Kidney (tissue), 14 donors: ENCODE measurements around the gene CDH13. TPM values are rescaled to one million over a fixed set of nuclear protein-coding genes. Genes with fewer than 3 reads are reported as not detected.

Experiments used
- DNase-seq, 5 donors: peaks; one replicate each; pipeline ENCODE4 v3.0.0-alpha.2; 2013 to 2020
- FAIRE-seq: peaks from 2 replicates; lab custom pipeline; 2012; peaks lifted over from hg19 to GRCh38; lab: Jason Lieb, UNC
- H3K27ac ChIP-seq, 2 donors: one replicate each; pipeline ENCODE4 v1.7.0; 2013; ENCODE audit warnings: low read depth in 2 of 2, low read length in 2 of 2, inconsistent platforms in 1 of 2
- H3K27me3 ChIP-seq: one replicate; pipeline ENCODE4 v1.7.1; 2013; ENCODE audit warnings: low read length, inconsistent platforms; ENCODE audit not compliant: control insufficient read depth, insufficient read depth
- H3K36me3 ChIP-seq, 3 donors: one replicate each; pipeline versions ENCODE4 v1.7.0 to v1.7.1; 2013; ENCODE audit warnings: low read length in 3 of 3, control low read depth in 1 of 3, inconsistent platforms in 1 of 3; ENCODE audit not compliant: insufficient read depth in 3 of 3, control insufficient read depth in 2 of 3
- H3K4me1 ChIP-seq, 3 donors: one replicate each; pipeline versions ENCODE4 v1.7.0 to v1.7.1; 2013; ENCODE audit warnings: low read length in 3 of 3, inconsistent platforms in 1 of 3, low read depth in 1 of 3; ENCODE audit not compliant: control insufficient read depth in 2 of 3, insufficient read depth in 2 of 3
- H3K4me3 ChIP-seq, 3 donors: one replicate each; pipeline versions ENCODE4 v1.7.0 to v1.8.1; 2013; ENCODE audit warnings: low read length in 3 of 3, control low read depth in 1 of 3, inconsistent platforms in 1 of 3
- H3K9ac ChIP-seq, 3 donors: one replicate each; pipeline versions ENCODE4 v1.7.0 to v1.7.1; 2013; ENCODE audit warnings: low read length in 3 of 3, control low read depth in 1 of 3, inconsistent platforms in 1 of 3
- H3K9me3 ChIP-seq, 3 donors: one replicate each; pipeline versions ENCODE4 v1.7.0 to v1.7.1; 2013; ENCODE audit warnings: low read length in 3 of 3, control low read depth in 1 of 3, inconsistent platforms in 1 of 3; ENCODE audit not compliant: control insufficient read depth in 2 of 3, insufficient read depth in 1 of 3
- CTCF ChIP-seq: IDR thresholded peaks from 3 replicates; pipeline ENCODE4 v1.5.1; 2012; ENCODE audit warnings: mild to moderate bottlenecking, moderate library complexity, borderline replicate concordance; ENCODE audit not compliant: insufficient read depth; ENCODE audit errors: extremely low read depth
- intact Hi-C: fragments of 100-400 bp; cut with DNase I; formaldehyde crosslinking; loops from one replicate; pipeline ENCODE4 v1.11.1; 2022
- polyA plus RNA-seq: library from polyadenylated mRNA; stranded (reverse); fragments of 350-450 nt; fragmentation: Illumina TruSeq; extraction: RNeasy Lipid Tissue Mini Kit (QIAGEN cat#74804); gene quantifications from one replicate; pipeline ENCODE4 v1.2.3, GENCODE V29; 2014; ENCODE audit warnings: low read depth, low replicate concordance; ENCODE audit not compliant: insufficient read depth
- total RNA-seq: library from RNA; stranded (reverse); fragmentation: NEBNext Ultra II Directional; extraction: Animal tissue kit (Norgen Biotek cat#: 25700); gene quantifications from one replicate; pipeline ENCODE4 v1.2.1, GENCODE V29; 2021
- donor health status: control.
- donor health status: control.
- donor health status: control.
- donor health status: control.
- donor health status: control.
- donor health status: DM: yes; HTN: yes; CAD: no.
- donor health status: Normal renal cell carcinoma (clear cell type).

Gene CDH13
- total and polyA plus RNA-seq, 2 donors from 2014 or later: 4.8 to 13.8 TPM

DNA sequence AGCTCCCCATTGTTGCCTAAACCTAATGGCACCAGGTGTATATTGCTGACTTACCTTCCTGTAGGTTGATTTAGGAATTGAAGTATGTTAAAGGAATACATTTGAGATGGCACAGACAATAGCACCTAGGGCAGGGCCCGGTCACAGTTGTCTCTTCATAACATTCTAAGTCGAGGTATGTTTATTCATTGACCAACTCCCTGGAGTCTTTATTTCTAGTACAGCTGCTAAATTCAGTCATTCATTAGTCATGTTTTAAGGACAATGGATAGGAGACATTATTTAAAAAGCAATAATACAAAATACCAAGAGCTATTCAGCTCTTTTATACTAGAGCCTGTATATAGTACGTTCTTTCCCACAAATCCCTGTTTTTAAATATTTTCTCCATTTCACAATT is 811.6 kb downstream of the CDH13 start:
- no peaks in the 10 kb centered on the region for H3K9me3 ChIP-seq
- H3K36me3 ChIP-seq: no peaks in the 10 kb centered on the region
- H3K27ac ChIP-seq: no peak overlapping the region
- FAIRE-seq (no peak), DNase-seq (no peak)
- no peak for TF ChIP-seq CTCF
- no peak overlapping the region for H3K4me3 ChIP-seq
- H3K9ac ChIP-seq: no peak overlapping the region
- no peaks in the 10 kb centered on the region for H3K4me1 ChIP-seq
- intact Hi-C loops: no loop called here
- no peaks in the 10 kb centered on the region for H3K27me3 ChIP-seq

DNA sequence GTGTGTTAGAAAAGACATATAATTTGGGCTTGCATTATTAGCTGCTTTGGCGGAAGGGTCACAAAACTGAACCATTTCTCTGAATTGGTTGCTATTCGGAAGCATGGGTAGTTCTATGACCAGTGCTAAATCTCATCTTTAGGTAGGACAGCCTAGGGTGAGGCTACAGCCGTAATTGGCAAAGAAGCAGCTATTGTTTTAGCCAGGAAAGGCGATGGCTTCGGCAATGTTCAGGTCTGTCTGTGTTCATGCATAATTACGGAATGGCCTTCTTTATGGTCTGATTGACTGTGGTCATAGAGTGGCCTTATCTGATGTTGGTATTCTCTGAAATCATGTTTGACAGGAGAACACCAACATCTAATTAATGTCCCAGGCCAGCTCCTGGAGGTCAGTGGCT is 812.6 kb downstream of the CDH13 start:
- intact Hi-C loops: no loop called here
- DNase-seq: no peak
- H3K4me3 ChIP-seq: no peak overlapping the region
- H3K9ac ChIP-seq: no peak overlapping the region
- no peaks in the 10 kb centered on the region for H3K4me1 ChIP-seq
- FAIRE-seq: no peak
- H3K36me3 ChIP-seq: no peaks in the 10 kb centered on the region
- no peak for TF ChIP-seq CTCF
- no peaks in the 10 kb centered on the region for H3K9me3 ChIP-seq
- H3K27ac ChIP-seq: no peak overlapping the region
- H3K27me3 ChIP-seq: no peaks in the 10 kb centered on the region

DNA sequence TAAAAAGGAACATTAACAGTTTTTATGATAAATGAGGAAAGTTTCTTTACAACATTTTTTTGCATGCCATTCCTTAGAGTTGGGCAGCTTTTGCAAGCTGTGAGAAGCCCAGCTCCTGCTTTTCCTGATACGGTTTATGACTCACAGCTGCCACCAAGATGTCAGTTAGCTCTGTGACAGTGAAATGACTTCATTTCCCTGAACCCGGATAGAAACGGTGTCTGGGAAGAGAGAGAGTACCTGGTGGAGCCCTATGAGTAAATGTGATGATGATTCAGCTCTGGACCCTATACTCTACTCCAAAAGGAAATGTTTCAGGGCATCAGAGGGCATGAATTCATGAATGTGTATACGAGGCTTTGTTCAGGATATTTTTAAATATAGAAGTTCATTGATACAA is 814.7 kb downstream of the CDH13 start:
- Histone ChIP-seq H3K4me3 (no peak overlapping the region), H3K27me3 (no peaks in the 10 kb centered on the region), H3K9me3 (no peaks in the 10 kb centered on the region), H3K27ac (no peak overlapping the region), H3K36me3 (no peaks in the 10 kb centered on the region), H3K4me1 (no peaks in the 10 kb centered on the region), H3K9ac (no peak overlapping the region)
- no peak for TF ChIP-seq CTCF
- intact Hi-C loops: no loop called here
- no peak for DNase-seq
- FAIRE-seq: no peak

- intact Hi-C loops: no loop called here
- FAIRE-seq: no peak
Measured at GRCh38 chr16:83443972-83444371, 817.2 kb downstream of the CDH13 start.

More at GRCh38 chr16:83443972-83444371, 817.2 kb downstream of the CDH13 start:
- Histone ChIP-seq H3K27me3 (no peaks in the 10 kb centered on the region), H3K4me3 (no peak overlapping the region), H3K9me3 (no peaks in the 10 kb centered on the region), H3K27ac (no peak overlapping the region), H3K4me1 (no peaks in the 10 kb centered on the region), H3K9ac (no peak overlapping the region), H3K36me3 (no peaks in the 10 kb centered on the region)
- DNase-seq: no peak
- TF ChIP-seq CTCF: no peak
